C4-2B (cell line): ENCODE measurements around the gene RPS27.

Experiments used
- ZFX ChIP-seq: fragments of 450-650 bp; IDR thresholded peaks from 2 replicates; pipeline ENCODE4 v1.6.1; 2017
- TF ChIP-seq, protein P1 (sequence below): fragments of 450-650 bp; conservative IDR thresholded peaks from 2 replicates; pipeline ENCODE4 v1.5.1; 2017; ENCODE audit warnings: mild to moderate bottlenecking

DNA sequence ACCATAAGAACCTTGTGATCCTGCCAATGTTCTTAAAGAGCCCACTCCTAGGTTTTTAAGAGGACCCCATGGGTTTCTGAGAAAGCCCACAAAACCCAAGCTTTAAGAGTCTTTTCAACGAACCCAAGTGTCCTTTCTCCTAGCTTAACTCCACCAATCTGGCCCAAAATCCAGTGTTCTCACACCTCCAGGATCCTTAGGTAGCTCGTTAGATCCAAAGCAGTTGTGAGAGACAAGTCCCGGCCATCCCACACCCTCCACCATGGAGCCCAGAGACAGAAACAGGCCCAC lies 45.8 kb upstream of the RPS27 start:
- TF ChIP-seq, protein P1, sequence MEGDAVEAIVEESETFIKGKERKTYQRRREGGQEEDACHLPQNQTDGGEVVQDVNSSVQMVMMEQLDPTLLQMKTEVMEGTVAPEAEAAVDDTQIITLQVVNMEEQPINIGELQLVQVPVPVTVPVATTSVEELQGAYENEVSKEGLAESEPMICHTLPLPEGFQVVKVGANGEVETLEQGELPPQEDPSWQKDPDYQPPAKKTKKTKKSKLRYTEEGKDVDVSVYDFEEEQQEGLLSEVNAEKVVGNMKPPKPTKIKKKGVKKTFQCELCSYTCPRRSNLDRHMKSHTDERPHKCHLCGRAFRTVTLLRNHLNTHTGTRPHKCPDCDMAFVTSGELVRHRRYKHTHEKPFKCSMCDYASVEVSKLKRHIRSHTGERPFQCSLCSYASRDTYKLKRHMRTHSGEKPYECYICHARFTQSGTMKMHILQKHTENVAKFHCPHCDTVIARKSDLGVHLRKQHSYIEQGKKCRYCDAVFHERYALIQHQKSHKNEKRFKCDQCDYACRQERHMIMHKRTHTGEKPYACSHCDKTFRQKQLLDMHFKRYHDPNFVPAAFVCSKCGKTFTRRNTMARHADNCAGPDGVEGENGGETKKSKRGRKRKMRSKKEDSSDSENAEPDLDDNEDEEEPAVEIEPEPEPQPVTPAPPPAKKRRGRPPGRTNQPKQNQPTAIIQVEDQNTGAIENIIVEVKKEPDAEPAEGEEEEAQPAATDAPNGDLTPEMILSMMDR = no peak
- no peak for TF ChIP-seq ZFX
